GM21529 (cell line): ENCODE data around the gene SOS2.

ENCODE experiments used
- ATAC-seq: cut with Tn5 transposase; IDR thresholded peaks from one replicate; pipeline ENCODE4 v1.9.1; 2021; ENCODE audit not compliant: unreplicated experiment

The SOS2 gene

GRCh38 chr14:50231475-50232275, at the start of gene SOS2:
Gene SOS2, minus strand, starts transcription at chr14:50231578. Its CDS starts 295 bp downstream, at chr14:50231283.
- ATAC-seq, result peak; percentile 82

- ATAC-seq, result no peak
These were observed 41.1 kb upstream of the SOS2 start for GRCh38 chr14:50272498-50272897.

- ATAC-seq, result no peak
These were observed 39.6 kb upstream of the SOS2 start for GRCh38 chr14:50270932-50271331.

GRCh38 chr14:50265029-50265428, 33.7 kb upstream of the SOS2 start:
- ATAC-seq, result no peak

GRCh38 chr14:50263321-50263720, 31.9 kb upstream of the SOS2 start:
- no peak for ATAC-seq

- ATAC-seq, result no peak
These were observed 31.5 kb upstream of the SOS2 start for GRCh38 chr14:50262865-50263264.

- ATAC-seq, result no peak
These were observed 29.1 kb upstream of the SOS2 start for GRCh38 chr14:50260511-50260910.

GRCh38 chr14:50260072-50260471, 28.7 kb upstream of the SOS2 start:
- no peak for ATAC-seq

- ATAC-seq, result no peak
These were observed 26.4 kb upstream of the SOS2 start for GRCh38 chr14:50257732-50258131.

GRCh38 chr14:50254248-50254647, 22.9 kb upstream of the SOS2 start:
- ATAC-seq, result no peak

GRCh38 chr14:50249136-50249775, 17.9 kb upstream of the SOS2 start:
- ATAC-seq, result no peak

GRCh38 chr14:50247245-50247644, 15.9 kb upstream of the SOS2 start:
- ATAC-seq, result no peak

- ATAC-seq, result no peak
These were observed 11.4 kb upstream of the SOS2 start for GRCh38 chr14:50242566-50243310.

GRCh38 chr14:50242096-50242495, 10.7 kb upstream of the SOS2 start:
- ATAC-seq, result no peak

GRCh38 chr14:50237427-50237826, 6.0 kb upstream of the SOS2 start:
- ATAC-seq, result no peak

- ATAC-seq, result no peak
These were observed 2.5 kb upstream of the SOS2 start for GRCh38 chr14:50233951-50234250.

- ATAC-seq, result no peak
These were observed 2.0 kb upstream of the SOS2 start for GRCh38 chr14:50233166-50233950.

- no peak for ATAC-seq
These were observed 881 bp upstream of the SOS2 start for GRCh38 chr14:50232276-50232642.

- peak; percentile 41 for ATAC-seq
These were observed 490 bp downstream of the SOS2 start for GRCh38 chr14:50230701-50231474.

GRCh38 chr14:50230401-50230700, 1.0 kb downstream of the SOS2 start:
- peak; percentile 5 for ATAC-seq

- ATAC-seq, result no peak
These were observed 1.7 kb downstream of the SOS2 start for GRCh38 chr14:50229681-50230080.
